T follicular helper cell (primary cell): Measurements from ENCODE around the gene TLCD3B.

Source experiments
- DNase-seq: peaks from one replicate; pipeline ENCODE4 v3.0.0-alpha.2; 2020; ENCODE audit warnings: low read depth
- total RNA-seq, 2 experiments: gene quantifications; one replicate each; lab custom pipeline; 2026; lab: John Stamatoyannopoulos, UW

Gene TLCD3B
- 0 to 0.06 reads per million in 2 experiments for total RNA-seq

- no peak for DNase-seq
Observed at GRCh38 chr16:30030841-30031413, at the start of gene TLCD3B. Gene TLCD3B, minus strand, starts transcription at chr16:30031271. Its CDS starts 744 bp downstream, at chr16:30030527.

GRCh38 chr16:30079480-30079879 lies 48.4 kb upstream of the TLCD3B start:
- DNase-seq = no peak

GRCh38 chr16:30078744-30079143 lies 47.7 kb upstream of the TLCD3B start:
- DNase-seq = no peak

- DNase-seq = no peak
Observed at GRCh38 chr16:30077656-30078055, 46.6 kb upstream of the TLCD3B start.

- DNase-seq = no peak
Observed at GRCh38 chr16:30076276-30076791, 45.3 kb upstream of the TLCD3B start.

GRCh38 chr16:30075503-30076275 lies 44.6 kb upstream of the TLCD3B start, which contains the start of gene PPP4C:
Gene PPP4C, plus strand, starts transcription at chr16:30075994. Its CDS starts 384 bp downstream, at chr16:30076378.
- peak; percentile 89 for DNase-seq

- no peak for DNase-seq
Observed at GRCh38 chr16:30070490-30070889, 39.4 kb upstream of the TLCD3B start.

- no peak for DNase-seq
Observed at GRCh38 chr16:30069611-30070462, 38.8 kb upstream of the TLCD3B start.

GRCh38 chr16:30068750-30069610 lies 37.9 kb upstream of the TLCD3B start:
- peak; percentile 55 for DNase-seq

- no peak for DNase-seq
Observed at GRCh38 chr16:30068333-30068732, 37.3 kb upstream of the TLCD3B start.

GRCh38 chr16:30067584-30067916 lies 36.5 kb upstream of the TLCD3B start:
- no peak for DNase-seq

GRCh38 chr16:30066761-30067583 lies 35.9 kb upstream of the TLCD3B start:
- DNase-seq = no peak

- DNase-seq = no peak
Observed at GRCh38 chr16:30065943-30066760, 35.1 kb upstream of the TLCD3B start.

- peak; percentile 92 for DNase-seq
Observed at GRCh38 chr16:30065102-30065942, 34.3 kb upstream of the TLCD3B start, which contains the start of gene ALDOA. Gene ALDOA, plus strand, starts transcription at chr16:30065760. Its CDS starts 1,138 bp downstream, at chr16:30066898.

GRCh38 chr16:30064729-30065101 lies 33.6 kb upstream of the TLCD3B start:
- DNase-seq = no peak

- peak; percentile 47 for DNase-seq
Observed at GRCh38 chr16:30063893-30064728, 33.0 kb upstream of the TLCD3B start.

- no peak for DNase-seq
Observed at GRCh38 chr16:30063278-30063892, 32.3 kb upstream of the TLCD3B start.
